B cell (primary cell): ENCODE results near the gene PHLDB1. TPM values are rescaled to one million over a fixed set of nuclear protein-coding genes. Genes with fewer than 3 reads are reported as not detected.

Source experiments
- ATAC-seq: fragments of 200-7000 bp; cut with Tn5 transposase; one replicate; pipeline ENCODE4 v1.10.0; 2021; ENCODE audit warnings: low read depth, mild to moderate bottlenecking, moderate number of reproducible peaks, moderate library complexity
- CTCF ChIA-PET: fragments of 350-600 bp; sonication (Branson Sonifier 250); formaldehyde crosslinking; loops from one replicate; lab custom pipeline; 2021; ENCODE audit warnings: antibody characterized with exemption, inconsistent platforms; lab: Charles Lee
- POLR2A ChIA-PET: fragments of 350-600 bp; sonication (Branson Sonifier 250); formaldehyde crosslinking; loops from one replicate; lab custom pipeline; 2021; ENCODE audit warnings: antibody characterized with exemption; lab: Charles Lee
- DNase-seq: peaks from one replicate; pipeline ENCODE4 v3.0.0; 2013
- H2AFZ ChIP-seq: 2 replicates; pipeline ENCODE4 v1.6.1; 2012; ENCODE audit warnings: mild to moderate bottlenecking, low read depth, low read length; ENCODE audit not compliant: insufficient read depth, poor library complexity, severe bottlenecking
- H3K27ac ChIP-seq, 2 donors: 1 replicate in 1 of 2; 2 replicates in 1 of 2; pipeline ENCODE4 v1.5.1; 2012 to 2013; ENCODE audit warnings: low read length in 2 of 2, mild to moderate bottlenecking in 2 of 2, moderate library complexity in 1 of 2
- H3K27me3 ChIP-seq, 4 experiments: fragments of 200-600 bp in 1 of 4; sonication (generic) in 1 of 4; replicated peaks in 1 of 4; 1 replicate in 2 of 4; 2 replicates in 2 of 4; pipeline versions ENCODE4 v1.6.1 to v1.7.0; 2013 to 2016; ENCODE audit warnings: low read length in 3 of 4, mild to moderate bottlenecking in 2 of 4, mixed read lengths in 1 of 4, moderate library complexity in 1 of 4; ENCODE audit not compliant: insufficient read depth in 4 of 4, control insufficient read depth in 3 of 4; ENCODE audit errors: control extremely low read depth in 1 of 4
- H3K36me3 ChIP-seq, 2 experiments: replicated peaks in 1 of 2; 1 replicate in 1 of 2; 2 replicates in 1 of 2; pipeline versions ENCODE4 v1.6.1 to v1.7.1; 2013; ENCODE audit warnings: low read length in 1 of 2; ENCODE audit not compliant: insufficient read depth in 2 of 2, control insufficient read depth in 1 of 2; ENCODE audit errors: control extremely low read depth in 1 of 2, extremely low read depth in 1 of 2
- H3K4me1 ChIP-seq, 2 donors: fragments of 200-600 bp in 1 of 2; sonication (generic) in 1 of 2; 1 replicate in 1 of 2; 2 replicates in 1 of 2; pipeline versions ENCODE4 v1.5.1 to v1.6.1; 2013 to 2017; ENCODE audit warnings: low read length in 2 of 2; ENCODE audit not compliant: control insufficient read depth in 2 of 2, insufficient read depth in 2 of 2
- H3K4me2 ChIP-seq: replicated peaks from 2 replicates; pipeline ENCODE3; 2012; ENCODE audit warnings: mild to moderate bottlenecking, low read depth, low read length; ENCODE audit not compliant: poor library complexity, severe bottlenecking
- H3K4me3 ChIP-seq, 5 experiments: fragments of 200-600 bp in 1 of 5; sonication (generic) in 1 of 5; 1 replicate in 3 of 5; 2 replicates in 2 of 5; pipeline versions ENCODE4 v1.5.1 to v1.7.0; 2011 to 2016; ENCODE audit warnings: low read length in 4 of 5, mild to moderate bottlenecking in 4 of 5, low read depth in 2 of 5, control low read depth in 1 of 5, moderate library complexity in 1 of 5; ENCODE audit not compliant: insufficient read depth in 1 of 5; ENCODE audit errors: control extremely low read depth in 1 of 5, extremely low read depth in 1 of 5
- H3K79me2 ChIP-seq: fragments of 200-600 bp; sonication (generic); one replicate; pipeline ENCODE4 v1.6.0; 2016; ENCODE audit warnings: low read length; ENCODE audit not compliant: control insufficient read depth, insufficient read depth
- H3K9ac ChIP-seq: fragments of 200-600 bp; sonication (generic); 2 replicates; pipeline ENCODE4 v1.6.1; 2017; ENCODE audit warnings: mild to moderate bottlenecking, low read length, moderate library complexity
- H3K9me3 ChIP-seq, 3 donors: one replicate each; pipeline versions ENCODE4 v1.6.1 to v1.7.1; 2013; ENCODE audit warnings: low read length in 2 of 3; ENCODE audit not compliant: control insufficient read depth in 2 of 3, insufficient read depth in 1 of 3; ENCODE audit errors: control extremely low read depth in 1 of 3
- H4K20me1 ChIP-seq: 2 replicates; pipeline ENCODE4 v1.6.0; 2012; ENCODE audit warnings: mild to moderate bottlenecking, low read length; ENCODE audit not compliant: insufficient read depth, control insufficient read depth, poor library complexity, severe bottlenecking
- H3K27ac Mint-ChIP-seq: one replicate; pipeline ENCODE4 v1.8.0; 2021; ENCODE audit warnings: mixed read lengths
- H3K27me3 Mint-ChIP-seq: one replicate; pipeline ENCODE4 v1.8.0; 2021; ENCODE audit warnings: mixed read lengths
- H3K4me1 Mint-ChIP-seq: one replicate; pipeline ENCODE4 v1.8.0; 2021; ENCODE audit warnings: mixed read lengths
- H3K4me3 Mint-ChIP-seq: one replicate; pipeline ENCODE4 v1.8.0; 2021; ENCODE audit warnings: mixed read lengths
- H3K9me3 Mint-ChIP-seq: one replicate; pipeline ENCODE4 v1.8.0; 2022; ENCODE audit warnings: mixed read lengths; ENCODE audit not compliant: insufficient read depth
- CTCF ChIP-seq: fragments of 200-600 bp; IDR thresholded peaks from one replicate; pipeline ENCODE4 v1.8.0; 2022; ENCODE audit warnings: antibody characterized with exemption, mild to moderate bottlenecking
- EZH2 ChIP-seq: IDR thresholded peaks from 2 replicates; pipeline ENCODE4 v1.6.1; 2012; ENCODE audit warnings: borderline replicate concordance, low read depth, mild to moderate bottlenecking, moderate library complexity, low read length; ENCODE audit not compliant: insufficient read depth, poor library complexity, severe bottlenecking
- WGBS: methylation state at CpG from one replicate; pipeline ENCODE4 v1.1.5; 2013; ENCODE audit warnings: missing lambda C conversion rate; ENCODE audit not compliant: insufficient coverage; 5-methylcytosine and 5-hydroxymethylcytosine counted together
- intact Hi-C: fragments of 100-400 bp; cut with micrococcal nuclease; formaldehyde crosslinking; loops from one replicate; pipeline ENCODE4 v1.10.0; 2022
- polyA plus RNA-seq: library from polyadenylated mRNA; depleted of rRNA; stranded (reverse); fragments of >200 nt; gene quantifications from 2 replicates; pipeline ENCODE4 v1.2.3, GENCODE V29; 2012
- total RNA-seq, 2 donors: library from RNA; stranded (reverse); fragments of 120-200 nt in 1 of 2; gene quantifications; 1 replicate in 1 of 2; 2 replicates in 1 of 2; pipeline versions ENCODE4 v1.2.3 to v1.2.4, GENCODE V29; 2013 to 2022

The PHLDB1 gene
- total and polyA plus RNA-seq, 2 donors (not counting 1 experiment from before 2014, with no cell fraction given) = 0.46 to 2.4 TPM

- Histone ChIP-seq H3K79me2 (no peaks in the 10 kb centered on the region), H3K9me3 (no peaks in the 10 kb centered on the region), H3K4me2 (no peak overlapping the region), H3K4me3 (no peak overlapping the region), H3K27me3 (peaks cover 0 to 25% (median 12%) of the 10 kb centered on the region in 4 experiments), H2AFZ (no peak overlapping the region), H3K4me1 (peaks cover 8 to 12% of the 10 kb centered on the region in 2 donors), H3K27ac (no peak overlapping the region), H3K36me3 (no peaks in the 10 kb centered on the region), H4K20me1 (no peaks in the 10 kb centered on the region), H3K9ac (no peak overlapping the region)
- ATAC-seq = no peak
- WGBS = 100% methylated on average over 6 of the region's 6 CpGs
- intact Hi-C loops = no loop called here
- Mint-ChIP-seq H3K4me3 (peak overlapping the region; percentile 3), H3K4me1 (peaks cover 14% of the 10 kb centered on the region), H3K27me3 (peaks cover 34% of the 10 kb centered on the region), H3K27ac (no peak overlapping the region), H3K9me3 (no peaks in the 10 kb centered on the region)
- POLR2A ChIA-PET = no interaction called here
- TF ChIP-seq EZH2 (no peak), CTCF (no peak)
- CTCF ChIA-PET = interaction anchor here (0.7 kb wide), 1 partner anchor 27 kb away, joined by 3 read pairs; no protein-coding TSS in a partner anchor
- no peak for DNase-seq
Measured at GRCh38 chr11:118619444-118620197, 12.2 kb downstream of the PHLDB1 start.

- Mint-ChIP-seq H3K27ac (no peak overlapping the region), H3K4me3 (peak overlapping the region; percentile 51), H3K4me1 (peaks cover 14% of the 10 kb centered on the region), H3K9me3 (no peaks in the 10 kb centered on the region), H3K27me3 (peaks cover 34% of the 10 kb centered on the region)
- no peaks in the 10 kb centered on the region for H3K36me3 ChIP-seq
- no peak overlapping the region for H3K27ac ChIP-seq
- H3K79me2 ChIP-seq = no peaks in the 10 kb centered on the region
- H3K4me3 ChIP-seq = no peak overlapping the region
- no peaks in the 10 kb centered on the region for H3K9me3 ChIP-seq
- CTCF ChIA-PET = no interaction called here
- H4K20me1 ChIP-seq = no peaks in the 10 kb centered on the region
- peaks cover 8 to 12% of the 10 kb centered on the region in 2 donors for H3K4me1 ChIP-seq
- DNase-seq (no peak), ATAC-seq (no peak)
- peak overlapping the region; percentile 37 for H3K9ac ChIP-seq
- POLR2A ChIA-PET = interaction anchor here (0.6 kb wide), 1 partner anchor 133 kb away, joined by 3 read pairs; no protein-coding TSS in a partner anchor
- H3K27me3 ChIP-seq = peaks cover 0 to 25% (median 12%) of the 10 kb centered on the region in 4 experiments
- 75% methylated on average over 7 of the region's 7 CpGs for WGBS
- intact Hi-C loops = no loop called here
- peak overlapping the region; percentile 79 for H3K4me2 ChIP-seq
- TF ChIP-seq EZH2 (no peak), CTCF (no peak)
- H2AFZ ChIP-seq = peak overlapping the region; percentile 72
Measured at GRCh38 chr11:118620529-118621070, 13.2 kb downstream of the PHLDB1 start.
